ENCODE data around the gene FKBP3.

The FKBP3 gene

DNA sequence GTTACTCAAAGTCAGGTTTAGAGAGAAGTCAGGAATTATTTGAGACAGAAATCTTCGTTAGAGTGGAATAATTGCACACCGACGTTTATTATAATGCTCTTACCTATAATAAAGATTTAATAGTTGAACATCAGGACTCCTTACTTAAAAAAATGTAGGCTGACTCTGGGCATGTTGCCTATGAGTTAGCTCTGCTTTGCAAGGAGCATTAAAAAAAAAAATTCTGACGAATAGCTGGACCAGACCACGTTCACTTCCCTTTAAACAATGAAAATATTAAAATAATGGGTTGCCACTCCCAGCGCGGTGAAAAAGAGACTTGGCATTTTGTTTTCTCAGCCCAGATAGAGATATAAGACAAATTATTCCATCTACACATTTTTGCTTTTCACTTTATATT, 875 bp upstream of the FKBP3 start:
- ATAC-seq (ENCODE audit: low read depth) (no peak), DNase-seq (ENCODE audit: low spot score in 2 of 2) (no peak)
- Mint-ChIP-seq H3K27ac (peak overlapping the region; percentile 95), H3K4me1 (peaks cover 21% of the 10 kb centered on the region), H3K27me3 (no peaks in the 10 kb centered on the region), H3K36me3 (peaks cover under 1% of the 10 kb centered on the region), H3K9me3 (no peaks in the 10 kb centered on the region), H3K4me3 (peak overlapping the region; percentile 93)

DNA sequence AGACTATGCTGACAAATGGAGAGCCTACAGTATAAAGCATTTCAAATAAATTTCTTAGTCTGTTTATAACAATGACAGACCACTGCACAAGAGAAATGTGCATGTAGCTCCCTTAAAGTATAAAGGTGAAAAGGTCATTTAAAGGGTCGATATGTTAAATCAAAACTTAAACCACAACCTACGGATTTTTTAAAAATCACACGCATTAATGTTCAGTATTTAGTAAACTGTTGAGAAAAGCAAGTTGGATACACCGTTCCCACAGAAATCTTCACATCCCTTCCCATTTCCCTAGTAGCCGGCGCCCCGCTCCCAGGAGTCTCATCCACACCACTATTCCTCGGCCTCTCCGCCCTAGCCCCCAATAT, 614 bp downstream of the FKBP3 start:
- Mint-ChIP-seq H3K27me3 (no peaks in the 10 kb centered on the region), H3K36me3 (no peaks in the 10 kb centered on the region), H3K4me3 (peak overlapping the region; percentile 93), H3K9me3 (no peaks in the 10 kb centered on the region), H3K27ac (peak overlapping the region; percentile 95), H3K4me1 (peaks cover 18% of the 10 kb centered on the region)
- ATAC-seq (ENCODE audit: low read depth) = no peak
- no peak for DNase-seq (ENCODE audit: low spot score in 2 of 2)

DNA sequence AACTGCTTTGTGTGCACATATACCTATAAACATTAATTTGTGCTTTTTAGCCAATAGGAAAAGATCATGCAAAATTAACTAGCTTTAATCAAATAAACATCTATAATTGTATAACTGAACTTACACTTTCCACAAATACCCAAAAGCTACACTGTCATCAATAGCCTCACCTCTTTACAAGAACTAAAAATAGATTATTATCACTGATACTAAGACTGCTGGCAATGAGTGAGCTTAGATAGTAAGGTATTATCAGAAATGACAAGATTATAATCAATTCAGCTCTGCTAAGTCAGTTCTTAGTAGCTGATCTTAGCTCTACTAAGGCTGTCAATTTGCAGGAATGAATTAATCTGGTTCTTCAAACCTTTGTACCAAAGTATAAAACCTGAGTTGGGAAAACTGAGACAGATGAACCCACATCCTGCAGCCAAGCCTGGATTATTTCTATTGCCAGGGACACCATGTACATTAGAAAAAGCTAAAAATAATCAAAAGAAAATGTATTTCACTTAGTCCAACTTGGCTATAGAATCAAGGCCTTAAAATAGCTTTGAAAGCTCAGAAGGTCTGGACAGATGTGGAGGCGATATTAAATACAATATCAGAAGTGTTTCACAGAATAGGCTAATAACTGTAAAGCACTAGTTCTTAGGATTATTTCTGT, 5.2 kb downstream of the FKBP3 start:
- Mint-ChIP-seq H3K9me3 (no peaks in the 10 kb centered on the region), H3K4me3 (no peak overlapping the region), H3K27ac (no peak overlapping the region), H3K4me1 (peaks cover 3% of the 10 kb centered on the region), H3K27me3 (no peaks in the 10 kb centered on the region), H3K36me3 (peaks cover 12% of the 10 kb centered on the region)
- no peak for DNase-seq (ENCODE audit: low spot score in 2 of 2)
- no peak for ATAC-seq (ENCODE audit: low read depth)

DNA sequence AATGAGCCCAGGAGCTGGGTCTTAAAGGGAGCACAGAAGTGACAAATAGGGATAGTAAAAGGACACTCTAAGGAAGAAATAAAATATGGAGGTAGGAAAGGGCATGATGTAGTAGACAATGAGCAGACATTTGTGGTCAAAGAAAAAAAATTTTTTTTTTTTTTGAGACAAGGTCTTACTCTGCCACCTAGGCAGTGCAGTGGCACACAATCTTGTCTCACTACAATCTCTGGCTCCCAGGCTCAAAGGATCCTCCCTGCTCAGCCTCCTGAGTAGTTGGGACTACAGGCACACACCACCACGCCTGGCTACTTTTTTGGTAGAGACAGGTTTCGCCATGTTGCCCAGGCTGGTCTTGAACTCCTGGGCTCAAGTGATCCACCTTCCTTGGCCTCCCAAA, 8.5 kb downstream of the FKBP3 start:
- no peaks in the 10 kb centered on the region for H3K9me3 Mint-ChIP-seq
- peaks cover 19% of the 10 kb centered on the region for H3K36me3 Mint-ChIP-seq
- no peaks in the 10 kb centered on the region for H3K4me1 Mint-ChIP-seq
- DNase-seq (ENCODE audit: low spot score in 2 of 2) (no peak), ATAC-seq (ENCODE audit: low read depth) (no peak)
- H3K27me3 Mint-ChIP-seq = no peaks in the 10 kb centered on the region
- no peak overlapping the region for H3K4me3 Mint-ChIP-seq
- no peak overlapping the region for H3K27ac Mint-ChIP-seq

DNA sequence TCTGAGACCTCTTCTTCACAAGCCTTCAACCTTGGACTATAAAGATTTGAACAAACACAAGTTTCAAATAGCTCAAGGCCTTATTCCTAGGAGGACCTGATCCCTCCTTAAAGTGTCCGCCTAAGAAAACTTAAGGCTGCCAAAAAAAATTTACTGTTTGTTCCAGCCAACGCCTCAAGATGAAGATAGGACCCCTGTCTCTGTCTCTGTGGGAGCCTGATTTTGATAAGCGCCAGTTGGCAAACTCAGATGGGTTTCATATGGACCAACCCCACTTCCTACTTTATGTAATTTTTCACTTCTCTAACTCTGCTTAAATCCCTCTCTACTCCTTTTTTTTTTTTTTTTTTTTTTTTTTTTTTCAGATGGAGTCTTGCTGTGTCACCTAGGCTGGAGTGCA, 11.0 kb downstream of the FKBP3 start:
- ATAC-seq (ENCODE audit: low read depth) (no peak), DNase-seq (ENCODE audit: low spot score in 2 of 2) (no peak)
- Mint-ChIP-seq H3K27ac (no peak overlapping the region), H3K4me3 (no peak overlapping the region), H3K27me3 (no peaks in the 10 kb centered on the region), H3K9me3 (no peaks in the 10 kb centered on the region), H3K36me3 (peaks cover 24% of the 10 kb centered on the region), H3K4me1 (no peaks in the 10 kb centered on the region)

DNA sequence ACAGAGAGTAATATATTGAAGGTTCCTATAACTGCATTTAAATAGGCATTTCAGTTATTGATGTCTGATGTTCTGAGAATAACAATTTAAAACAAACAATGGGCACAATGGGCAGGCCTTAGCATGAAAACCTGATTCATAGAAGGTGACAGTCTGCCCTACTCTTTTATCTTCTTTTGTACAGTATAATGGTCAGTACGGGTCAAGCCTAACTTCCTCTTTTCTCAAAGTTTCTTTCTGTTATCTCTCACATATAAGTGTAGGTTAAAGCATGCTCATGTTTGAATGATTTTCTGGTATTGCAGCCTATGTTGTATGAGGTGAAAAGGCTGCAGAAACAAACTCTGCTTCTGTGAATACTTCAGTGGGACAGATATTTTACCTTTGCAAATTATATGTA, 14.2 kb downstream of the FKBP3 start:
- Mint-ChIP-seq H3K4me3 (no peak overlapping the region), H3K27me3 (no peaks in the 10 kb centered on the region), H3K36me3 (peaks cover 16% of the 10 kb centered on the region), H3K4me1 (no peaks in the 10 kb centered on the region), H3K27ac (no peak overlapping the region), H3K9me3 (no peaks in the 10 kb centered on the region)
- no peak for ATAC-seq (ENCODE audit: low read depth)
- no peak for DNase-seq (ENCODE audit: low spot score in 2 of 2)

DNA sequence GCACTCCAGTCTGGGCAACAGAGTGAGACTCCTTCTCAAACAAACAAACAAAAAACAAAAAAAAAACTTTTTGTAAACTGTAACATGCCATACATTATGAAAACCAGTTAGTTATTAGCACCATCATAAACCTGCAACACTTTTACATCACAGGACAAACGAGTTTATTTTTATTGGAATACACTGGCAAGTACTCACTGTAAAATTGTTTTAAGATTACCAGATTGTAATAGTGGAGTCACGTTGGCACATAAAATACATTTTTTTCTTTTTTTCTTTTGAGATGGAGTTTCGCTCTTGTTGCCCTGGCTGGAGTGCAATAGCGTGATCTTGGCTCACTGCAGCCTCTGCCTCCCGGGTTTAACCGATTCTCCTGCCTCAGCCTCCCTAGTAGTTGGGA, 15.7 kb downstream of the FKBP3 start:
- H3K36me3 Mint-ChIP-seq = peaks cover 14% of the 10 kb centered on the region
- no peak for DNase-seq (ENCODE audit: low spot score in 2 of 2)
- ATAC-seq (ENCODE audit: low read depth) = no peak
- H3K27me3 Mint-ChIP-seq = no peaks in the 10 kb centered on the region
- H3K4me1 Mint-ChIP-seq = no peaks in the 10 kb centered on the region
- H3K27ac Mint-ChIP-seq = no peak overlapping the region
- no peaks in the 10 kb centered on the region for H3K9me3 Mint-ChIP-seq
- H3K4me3 Mint-ChIP-seq = no peak overlapping the region

DNA sequence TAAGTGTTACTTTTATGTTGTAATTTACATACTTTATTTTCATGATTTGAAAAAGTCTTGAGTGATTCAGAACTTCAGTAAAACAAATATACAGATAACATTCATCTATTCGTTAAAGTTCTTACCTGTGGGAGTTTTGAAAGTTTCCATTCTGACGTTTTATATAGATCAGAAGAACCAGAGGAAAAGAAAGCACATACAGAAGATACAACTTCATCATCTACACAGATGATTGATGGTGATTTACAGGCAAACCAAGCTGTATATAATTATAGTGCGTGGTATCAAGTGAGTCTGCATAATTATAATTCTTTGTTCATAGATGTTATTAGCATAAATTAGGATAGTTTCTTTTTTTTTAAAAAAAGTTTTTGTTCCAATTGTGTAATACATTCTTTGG, 20.0 kb downstream of the FKBP3 start:
- peaks cover 18% of the 10 kb centered on the region for H3K36me3 Mint-ChIP-seq
- no peak overlapping the region for H3K4me3 Mint-ChIP-seq
- no peaks in the 10 kb centered on the region for H3K9me3 Mint-ChIP-seq
- ATAC-seq (ENCODE audit: low read depth) = no peak
- H3K4me1 Mint-ChIP-seq = no peaks in the 10 kb centered on the region
- DNase-seq (ENCODE audit: low spot score in 2 of 2) = no peak
- H3K27me3 Mint-ChIP-seq = no peaks in the 10 kb centered on the region
- no peak overlapping the region for H3K27ac Mint-ChIP-seq

DNA sequence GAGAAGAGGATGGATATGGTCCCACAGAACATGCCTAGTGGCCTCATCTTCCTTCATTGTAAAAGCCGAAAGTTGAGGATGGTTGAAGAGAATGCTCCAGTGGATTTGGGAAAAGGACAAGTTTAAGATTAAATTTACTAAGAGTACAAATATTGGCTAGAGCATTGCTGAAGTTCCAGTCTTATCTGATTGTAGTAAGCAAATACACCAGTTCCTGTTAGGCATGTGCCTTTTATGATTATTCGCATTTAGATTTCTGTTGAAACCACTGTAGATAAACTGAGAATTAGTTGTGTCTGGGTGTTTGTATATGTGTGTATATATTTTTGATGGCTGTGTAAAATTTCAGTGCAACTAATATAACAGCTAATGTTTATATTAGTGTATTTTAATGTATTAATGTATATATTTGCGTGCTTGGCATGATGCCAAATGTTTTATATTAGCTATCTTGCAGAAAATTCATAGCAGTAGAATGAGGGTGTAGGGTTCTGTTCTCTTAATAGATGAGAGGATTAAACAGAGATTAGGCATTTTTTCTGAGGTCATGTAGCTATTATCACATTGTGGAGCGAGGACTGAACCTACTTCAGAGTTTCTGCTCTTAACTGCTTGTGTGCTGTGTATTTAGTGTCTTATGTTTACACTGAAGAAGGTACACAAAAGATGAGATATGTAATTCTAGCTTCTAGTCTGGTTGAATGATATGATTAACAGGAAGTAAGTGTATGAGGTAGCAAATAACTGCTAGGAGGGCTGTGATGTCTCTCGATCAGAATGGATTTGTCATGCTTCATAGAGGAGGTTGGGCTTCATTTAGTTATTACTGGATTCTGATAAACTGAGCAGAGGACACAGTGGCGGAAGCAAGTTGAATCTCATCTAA, 21.1 kb downstream of the FKBP3 start:
- Mint-ChIP-seq H3K27ac (peak overlapping the region; percentile 29), H3K4me1 (no peaks in the 10 kb centered on the region), H3K27me3 (no peaks in the 10 kb centered on the region), H3K9me3 (no peaks in the 10 kb centered on the region), H3K4me3 (no peak overlapping the region), H3K36me3 (peaks cover 20% of the 10 kb centered on the region)
- DNase-seq (ENCODE audit: low spot score in 2 of 2) (no peak), ATAC-seq (ENCODE audit: low read depth) (no peak)

DNA sequence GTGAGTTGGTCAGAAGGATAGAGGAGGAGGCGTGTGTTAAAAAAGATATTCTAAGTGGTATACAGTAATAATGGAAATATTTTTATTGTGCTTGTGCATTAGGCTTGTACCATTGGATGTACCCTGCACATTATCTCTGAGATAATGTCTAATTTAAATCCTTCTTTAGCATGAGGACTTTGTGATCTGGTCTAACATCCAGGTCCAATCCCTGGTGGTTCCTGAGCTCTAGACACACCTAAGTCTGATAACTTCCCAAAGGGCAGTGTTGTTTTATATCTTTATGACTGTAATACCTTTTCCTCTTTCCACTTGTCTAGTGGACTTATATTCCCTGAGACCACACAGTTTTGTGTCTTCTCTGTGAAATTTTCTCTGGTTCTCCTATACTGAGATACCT, 29.7 kb downstream of the FKBP3 start:
- no peaks in the 10 kb centered on the region for H3K4me1 Mint-ChIP-seq
- H3K4me3 Mint-ChIP-seq = no peak overlapping the region
- DNase-seq (ENCODE audit: low spot score in 2 of 2) = no peak
- no peak for ATAC-seq (ENCODE audit: low read depth)
- peaks cover 25% of the 10 kb centered on the region for H3K36me3 Mint-ChIP-seq
- no peaks in the 10 kb centered on the region for H3K27me3 Mint-ChIP-seq
- no peaks in the 10 kb centered on the region for H3K9me3 Mint-ChIP-seq
- peak overlapping the region; percentile 38 for H3K27ac Mint-ChIP-seq

DNA sequence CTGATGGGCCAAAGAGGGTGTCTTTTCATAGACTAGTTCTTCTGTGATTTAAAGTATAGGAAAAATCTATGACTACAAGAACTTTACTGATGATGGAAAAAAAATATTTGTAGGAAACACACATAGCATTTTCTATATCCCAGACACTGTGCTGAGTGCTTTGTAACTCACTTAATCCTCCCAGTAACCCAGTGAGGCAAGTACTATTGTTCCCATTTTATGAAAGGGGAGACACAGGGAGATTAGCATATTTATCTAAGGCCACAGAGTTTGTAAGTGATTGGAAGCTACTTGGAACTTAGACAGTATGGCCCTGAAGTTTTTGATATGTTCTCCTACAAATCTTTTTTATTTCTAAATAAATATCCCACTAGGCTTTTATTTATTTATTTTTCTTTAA, 30.5 kb downstream of the FKBP3 start:
- H3K27me3 Mint-ChIP-seq = no peaks in the 10 kb centered on the region
- no peak overlapping the region for H3K27ac Mint-ChIP-seq
- no peaks in the 10 kb centered on the region for H3K4me1 Mint-ChIP-seq
- no peaks in the 10 kb centered on the region for H3K9me3 Mint-ChIP-seq
- H3K36me3 Mint-ChIP-seq = peaks cover 23% of the 10 kb centered on the region
- ATAC-seq (ENCODE audit: low read depth) (no peak), DNase-seq (ENCODE audit: low spot score in 2 of 2) (no peak)
- no peak overlapping the region for H3K4me3 Mint-ChIP-seq

DNA sequence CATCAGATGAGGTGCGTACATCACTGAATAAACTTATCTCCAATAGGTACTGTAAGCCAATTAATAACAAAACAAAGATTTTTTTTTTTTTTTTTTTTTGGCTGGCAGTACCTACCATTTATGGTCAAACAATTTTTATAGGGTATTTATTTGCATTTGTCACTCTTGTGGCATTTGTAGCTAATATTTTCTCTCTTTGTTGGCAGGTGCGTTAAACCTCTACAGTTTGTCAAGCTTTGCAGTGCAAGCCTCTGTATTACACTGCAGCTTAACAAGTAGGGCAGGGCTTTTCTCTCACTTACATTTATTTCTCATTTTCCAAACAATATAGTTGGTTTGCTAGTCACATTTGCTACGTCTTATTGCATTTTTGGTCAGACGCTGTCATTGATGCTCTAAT, 38.1 kb downstream of the FKBP3 start:
- no peak for ATAC-seq (ENCODE audit: low read depth)
- H3K36me3 Mint-ChIP-seq = peaks cover 26% of the 10 kb centered on the region

DNA sequence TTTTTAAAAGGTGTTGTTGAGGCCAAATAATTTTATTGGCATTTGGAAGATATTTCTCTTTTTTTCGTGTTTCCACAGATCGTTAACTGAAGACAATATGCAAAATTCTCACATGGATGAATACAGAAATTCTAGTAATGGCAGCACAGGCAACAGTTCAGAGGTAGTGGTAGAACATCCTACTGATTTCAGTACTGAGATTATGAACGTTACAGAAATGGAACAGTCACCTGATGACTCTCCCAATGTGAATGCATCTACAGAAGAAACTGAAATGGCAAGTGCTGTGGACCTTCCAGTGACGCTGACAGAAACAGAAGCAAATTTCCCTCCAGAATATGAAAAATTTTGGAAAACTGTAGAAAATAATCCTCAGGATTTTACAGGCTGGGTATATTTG, 39.1 kb downstream of the FKBP3 start:
- Mint-ChIP-seq H3K4me3 (no peak overlapping the region), H3K9me3 (no peaks in the 10 kb centered on the region), H3K36me3 (peaks cover 20% of the 10 kb centered on the region), H3K27ac (no peak overlapping the region), H3K27me3 (no peaks in the 10 kb centered on the region), H3K4me1 (peaks cover 8% of the 10 kb centered on the region)
- ATAC-seq (ENCODE audit: low read depth) (no peak), DNase-seq (ENCODE audit: low spot score in 2 of 2) (no peak)

More for the DNA sequence above, 38.1 kb downstream of the FKBP3 start:
- Mint-ChIP-seq H3K27ac (no peak overlapping the region), H3K4me1 (no peaks in the 10 kb centered on the region), H3K4me3 (no peak overlapping the region), H3K9me3 (no peaks in the 10 kb centered on the region), H3K27me3 (no peaks in the 10 kb centered on the region)
- DNase-seq (ENCODE audit: low spot score in 2 of 2) = no peak

DNA sequence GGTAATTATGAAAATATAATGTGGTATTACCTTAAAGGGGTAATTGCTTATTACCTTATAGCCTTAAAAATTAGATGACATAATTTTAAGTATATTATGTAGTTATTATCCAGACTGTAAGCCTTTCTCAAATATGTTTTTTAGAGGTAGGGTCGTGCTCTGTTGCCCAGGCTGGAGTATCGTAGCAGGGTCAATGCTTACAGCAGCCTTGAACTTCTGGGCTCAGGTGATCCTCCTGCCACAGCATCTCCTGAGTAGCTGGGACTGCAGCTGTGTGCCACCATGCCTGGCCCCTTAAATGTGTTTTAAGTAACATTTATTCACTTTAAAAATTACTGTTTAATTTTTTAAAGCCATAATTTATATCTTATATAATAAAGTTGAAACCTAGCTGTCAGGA, 40.0 kb downstream of the FKBP3 start:
- Mint-ChIP-seq H3K4me3 (no peak overlapping the region), H3K27me3 (no peaks in the 10 kb centered on the region), H3K4me1 (peaks cover 8% of the 10 kb centered on the region), H3K9me3 (no peaks in the 10 kb centered on the region), H3K36me3 (peaks cover 20% of the 10 kb centered on the region), H3K27ac (no peak overlapping the region)
- DNase-seq (ENCODE audit: low spot score in 2 of 2) (no peak), ATAC-seq (ENCODE audit: low read depth) (no peak)

DNA sequence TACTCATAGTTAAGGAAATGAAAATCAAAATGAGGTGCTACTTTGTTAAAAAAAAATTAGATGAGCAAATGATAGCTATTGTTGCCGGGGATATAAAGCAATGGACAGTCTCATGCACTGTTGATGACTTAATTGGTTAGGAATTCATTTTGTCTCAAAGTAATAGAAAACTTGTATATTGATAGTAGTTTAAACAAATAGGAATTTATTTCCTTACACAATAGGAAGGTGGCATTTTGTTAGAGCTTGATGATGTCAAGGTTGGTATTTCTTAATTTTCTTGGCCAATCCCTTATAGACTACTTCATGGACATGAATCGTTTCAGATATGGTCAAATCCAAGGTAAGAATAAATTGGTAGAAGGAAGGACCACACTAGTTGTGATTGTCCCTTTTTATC, 42.6 kb downstream of the FKBP3 start:
- Mint-ChIP-seq H3K27ac (no peak overlapping the region), H3K36me3 (peaks cover 9% of the 10 kb centered on the region), H3K4me1 (peaks cover 19% of the 10 kb centered on the region), H3K4me3 (no peak overlapping the region), H3K27me3 (no peaks in the 10 kb centered on the region), H3K9me3 (no peaks in the 10 kb centered on the region)
- ATAC-seq (ENCODE audit: low read depth) = no peak
- DNase-seq (ENCODE audit: low spot score in 2 of 2) = no peak

Measured in memory B cell (primary cell).